ENCODE results near the gene RAB42.

The RAB42 gene

GRCh38 chr1:28573564-28573963 lies 18.5 kb upstream of the RAB42 start:
- H3K36me3 ChIP-seq: peaks cover 87% of the 10 kb centered on the region
- no peak overlapping the region for H3K4me3 ChIP-seq (ENCODE audit: low read depth in 1 of 2, low read length in 1 of 2)
- no peaks in the 10 kb centered on the region for H3K9me3 ChIP-seq
- H3K27ac ChIP-seq: no peak overlapping the region
- H3K27me3 ChIP-seq: no peaks in the 10 kb centered on the region
- no peaks in the 10 kb centered on the region for H3K4me1 ChIP-seq (ENCODE audit: control insufficient read depth in 1 of 2, insufficient read depth in 1 of 2, low read depth in 1 of 2, low read length in 1 of 2)
- TF ChIP-seq, protein P1, sequence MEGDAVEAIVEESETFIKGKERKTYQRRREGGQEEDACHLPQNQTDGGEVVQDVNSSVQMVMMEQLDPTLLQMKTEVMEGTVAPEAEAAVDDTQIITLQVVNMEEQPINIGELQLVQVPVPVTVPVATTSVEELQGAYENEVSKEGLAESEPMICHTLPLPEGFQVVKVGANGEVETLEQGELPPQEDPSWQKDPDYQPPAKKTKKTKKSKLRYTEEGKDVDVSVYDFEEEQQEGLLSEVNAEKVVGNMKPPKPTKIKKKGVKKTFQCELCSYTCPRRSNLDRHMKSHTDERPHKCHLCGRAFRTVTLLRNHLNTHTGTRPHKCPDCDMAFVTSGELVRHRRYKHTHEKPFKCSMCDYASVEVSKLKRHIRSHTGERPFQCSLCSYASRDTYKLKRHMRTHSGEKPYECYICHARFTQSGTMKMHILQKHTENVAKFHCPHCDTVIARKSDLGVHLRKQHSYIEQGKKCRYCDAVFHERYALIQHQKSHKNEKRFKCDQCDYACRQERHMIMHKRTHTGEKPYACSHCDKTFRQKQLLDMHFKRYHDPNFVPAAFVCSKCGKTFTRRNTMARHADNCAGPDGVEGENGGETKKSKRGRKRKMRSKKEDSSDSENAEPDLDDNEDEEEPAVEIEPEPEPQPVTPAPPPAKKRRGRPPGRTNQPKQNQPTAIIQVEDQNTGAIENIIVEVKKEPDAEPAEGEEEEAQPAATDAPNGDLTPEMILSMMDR (IDR thresholded peaks at IDR 0.05): no peak

GRCh38 chr1:28577052-28577678 lies 14.9 kb upstream of the RAB42 start:
- Histone ChIP-seq H3K9me3 (no peaks in the 10 kb centered on the region), H3K4me3 (ENCODE audit: low read depth in 1 of 2, low read length in 1 of 2) (no peak overlapping the region), H3K4me1 (ENCODE audit: control insufficient read depth in 1 of 2, insufficient read depth in 1 of 2, low read depth in 1 of 2, low read length in 1 of 2) (peaks cover 17 to 22% of the 10 kb centered on the region in 2 experiments), H3K27ac (peak overlapping the region; percentile 6), H3K36me3 (peaks cover 64% of the 10 kb centered on the region), H3K27me3 (no peaks in the 10 kb centered on the region)
- TF ChIP-seq, protein P1 (IDR thresholded peaks at IDR 0.05): no peak

DNA sequence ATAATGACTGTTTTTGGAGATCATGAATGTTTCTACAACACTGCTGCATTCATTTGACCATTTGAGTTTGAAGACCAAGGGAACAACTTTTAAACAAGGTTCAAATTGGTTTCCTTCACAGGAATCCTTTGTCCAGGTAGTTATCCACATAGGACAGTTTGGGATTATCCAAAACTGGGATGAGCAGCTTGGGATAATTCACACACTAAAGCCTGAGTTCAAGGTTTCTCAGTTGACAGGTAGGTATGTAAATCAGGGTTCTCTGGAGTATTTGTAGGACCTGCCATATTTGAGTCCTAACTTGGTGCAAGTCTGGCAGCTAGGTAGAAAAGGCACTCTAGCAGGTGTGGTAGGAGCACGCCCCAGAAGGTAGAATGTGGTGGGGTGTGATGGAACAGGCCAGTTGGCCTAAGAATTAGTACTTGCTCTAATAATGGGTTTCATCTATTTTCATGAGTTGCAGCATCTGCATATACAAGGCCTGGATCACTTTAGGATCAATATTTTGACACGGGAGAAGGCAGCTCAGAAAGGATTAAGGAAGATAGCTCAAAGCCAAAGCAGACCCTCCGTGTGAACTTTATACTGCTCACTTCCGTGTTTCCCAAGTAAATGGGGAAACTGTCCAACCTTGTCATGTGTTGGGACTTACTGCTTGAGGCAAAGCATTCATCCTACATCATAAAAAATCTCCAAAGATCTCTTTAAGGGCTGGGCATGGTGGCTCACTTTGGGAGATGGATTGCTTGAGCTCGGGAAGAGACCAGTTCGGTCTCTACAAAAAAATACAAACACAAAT lies 14.1 kb upstream of the RAB42 start:
- Histone ChIP-seq H3K4me1 (ENCODE audit: control insufficient read depth in 1 of 2, insufficient read depth in 1 of 2, low read depth in 1 of 2, low read length in 1 of 2) (peaks cover 25 to 30% of the 10 kb centered on the region in 2 experiments), H3K36me3 (peaks cover 56% of the 10 kb centered on the region), H3K9me3 (no peaks in the 10 kb centered on the region), H3K4me3 (ENCODE audit: low read depth in 1 of 2, low read length in 1 of 2) (no peak overlapping the region), H3K27ac (peak overlapping the region; percentile 6), H3K27me3 (no peaks in the 10 kb centered on the region)
- TF ChIP-seq, protein P1 (IDR thresholded peaks at IDR 0.05): no peak

DNA sequence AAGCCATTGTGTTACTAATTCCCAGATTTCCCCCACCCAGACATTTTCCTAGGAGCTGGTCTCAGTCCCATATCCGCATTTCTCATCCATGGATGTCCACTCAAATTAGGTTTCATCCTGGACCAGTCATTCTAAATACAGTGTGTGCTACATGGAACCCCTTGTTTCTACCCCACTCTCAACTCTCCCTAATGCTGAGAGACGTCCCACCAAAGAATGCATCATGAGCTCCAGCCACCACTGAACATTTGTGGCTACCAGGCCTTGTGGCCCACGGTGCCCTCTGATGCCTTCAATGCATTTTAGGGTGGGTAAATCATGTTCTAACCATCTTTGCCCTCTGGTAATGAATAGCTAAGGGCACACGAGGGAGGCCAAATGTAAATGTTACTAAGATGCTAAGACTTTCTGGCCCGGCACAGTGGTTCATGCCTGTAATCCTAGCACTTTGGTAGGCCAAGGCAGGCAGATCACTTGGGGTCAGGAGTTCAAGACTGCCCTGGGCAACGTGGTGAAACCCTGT lies 13.3 kb upstream of the RAB42 start:
- peaks cover 49% of the 10 kb centered on the region for H3K36me3 ChIP-seq
- no peak overlapping the region for H3K27ac ChIP-seq

GRCh38 chr1:28579401-28579800 lies 12.7 kb upstream of the RAB42 start:
- TF ChIP-seq, protein P1 (IDR thresholded peaks at IDR 0.05): no peak
- H3K27ac ChIP-seq: no peak overlapping the region
- peaks cover 44% of the 10 kb centered on the region for H3K36me3 ChIP-seq
- H3K27me3 ChIP-seq: no peaks in the 10 kb centered on the region
- no peak overlapping the region for H3K4me3 ChIP-seq (ENCODE audit: low read depth in 1 of 2, low read length in 1 of 2)
- no peaks in the 10 kb centered on the region for H3K9me3 ChIP-seq
- H3K4me1 ChIP-seq (ENCODE audit: control insufficient read depth in 1 of 2, insufficient read depth in 1 of 2, low read depth in 1 of 2, low read length in 1 of 2): peaks cover 27 to 32% of the 10 kb centered on the region in 2 experiments

More for the DNA sequence above, 13.3 kb upstream of the RAB42 start:
- TF ChIP-seq, protein P1 (IDR thresholded peaks at IDR 0.05): no peak
- H3K27me3 ChIP-seq: no peaks in the 10 kb centered on the region
- H3K4me1 ChIP-seq (ENCODE audit: control insufficient read depth in 1 of 2, insufficient read depth in 1 of 2, low read depth in 1 of 2, low read length in 1 of 2): peaks cover 27 to 32% of the 10 kb centered on the region in 2 experiments
- no peaks in the 10 kb centered on the region for H3K9me3 ChIP-seq
- H3K4me3 ChIP-seq (ENCODE audit: low read depth in 1 of 2, low read length in 1 of 2): no peak overlapping the region

All from neutrophil (primary cell).